HG03565 (cell line): Measurements from ENCODE around the gene KRT2.

ENCODE experiments used
- ATAC-seq: cut with Tn5 transposase; IDR thresholded peaks from one replicate; pipeline ENCODE4 v1.9.1; 2021; ENCODE audit warnings: mild to moderate bottlenecking, moderate library complexity; ENCODE audit not compliant: unreplicated experiment

Gene KRT2

GRCh38 chr12:52667509-52667908 lies 15.5 kb upstream of the KRT2 start:
- no peak for ATAC-seq

GRCh38 chr12:52666471-52666870 lies 14.5 kb upstream of the KRT2 start:
- no peak for ATAC-seq

- no peak for ATAC-seq
These were observed 11.4 kb upstream of the KRT2 start for GRCh38 chr12:52663420-52663819.

- no peak for ATAC-seq
These were observed 10.9 kb upstream of the KRT2 start for GRCh38 chr12:52662918-52663229.

- no peak for ATAC-seq
These were observed 10.3 kb upstream of the KRT2 start for GRCh38 chr12:52662093-52662917.

- no peak for ATAC-seq
These were observed 9.7 kb upstream of the KRT2 start for GRCh38 chr12:52661668-52662067.

- ATAC-seq: no peak
These were observed 9.0 kb upstream of the KRT2 start for GRCh38 chr12:52660934-52661499.

- ATAC-seq: no peak
These were observed 7.9 kb upstream of the KRT2 start for GRCh38 chr12:52659951-52660350.

GRCh38 chr12:52659395-52659794 lies 7.4 kb upstream of the KRT2 start:
- ATAC-seq: no peak

GRCh38 chr12:52658196-52658595 lies 6.2 kb upstream of the KRT2 start:
- ATAC-seq: no peak

- ATAC-seq: no peak
These were observed 5.4 kb upstream of the KRT2 start for GRCh38 chr12:52657250-52657902.

- ATAC-seq: no peak
These were observed 4.6 kb upstream of the KRT2 start for GRCh38 chr12:52656616-52657015.

- no peak for ATAC-seq
These were observed 3.7 kb upstream of the KRT2 start for GRCh38 chr12:52655720-52656124.

GRCh38 chr12:52655251-52655650 lies 3.2 kb upstream of the KRT2 start:
- no peak for ATAC-seq

- ATAC-seq: no peak
These were observed 1.4 kb downstream of the KRT2 start for GRCh38 chr12:52650520-52651081.

- no peak for ATAC-seq
These were observed 2.9 kb downstream of the KRT2 start for GRCh38 chr12:52649066-52649465.

- no peak for ATAC-seq
These were observed 3.9 kb downstream of the KRT2 start for GRCh38 chr12:52648012-52648550.

- ATAC-seq: no peak
These were observed 4.4 kb downstream of the KRT2 start for GRCh38 chr12:52647601-52648000.

- no peak for ATAC-seq
These were observed 5.4 kb downstream of the KRT2 start for GRCh38 chr12:52646613-52647012.

- ATAC-seq: no peak
These were observed 6.0 kb downstream of the KRT2 start for GRCh38 chr12:52645982-52646381.

- ATAC-seq: no peak
These were observed 6.8 kb downstream of the KRT2 start for GRCh38 chr12:52645120-52645761.
